T-helper 2 cell (primary cell): ENCODE results near the gene OSM.
A peak's percentile ranks its signal among the peaks of the same experiment; 100 is the strongest.
"Not testable (repeated sequence)": the region's sequence is repeated elsewhere in the genome, so short reads cannot be mapped to it uniquely, and the experiment has no call there.

Experiments used
- DNase-seq, 5 experiments: peaks; one replicate each; pipeline versions ENCODE4 v3.0.0 to v3.0.0-alpha.2; 2012 to 2022

OSM gene

GRCh38 chr22:30244066-30244465 lies 22.6 kb downstream of the OSM start:
- no peak for DNase-seq

- peak in 1 of 5 experiments; percentile 74 for DNase-seq
These were observed 23.0 kb downstream of the OSM start for GRCh38 chr22:30243661-30244060.

- no peak for DNase-seq
These were observed 24.9 kb downstream of the OSM start for GRCh38 chr22:30241576-30242371.

GRCh38 chr22:30240541-30241417 lies 25.9 kb downstream of the OSM start:
- DNase-seq = no peak

- no peak for DNase-seq
These were observed 26.9 kb downstream of the OSM start for GRCh38 chr22:30239488-30240405.

- DNase-seq = no peak
These were observed 27.8 kb downstream of the OSM start for GRCh38 chr22:30238661-30239487.

GRCh38 chr22:30238136-30238535 lies 28.5 kb downstream of the OSM start:
- DNase-seq = no peak

GRCh38 chr22:30236875-30237274 lies 29.8 kb downstream of the OSM start:
- DNase-seq = no peak

GRCh38 chr22:30235687-30236170 lies 30.9 kb downstream of the OSM start:
- DNase-seq = no peak

GRCh38 chr22:30234786-30235470 lies 31.7 kb downstream of the OSM start:
- DNase-seq = no peak

- not testable (repeated sequence) for DNase-seq
These were observed 32.3 kb downstream of the OSM start for GRCh38 chr22:30234325-30234724.

GRCh38 chr22:30233582-30233981 lies 33.1 kb downstream of the OSM start:
- DNase-seq = no peak

- no peak for DNase-seq
These were observed 33.9 kb downstream of the OSM start for GRCh38 chr22:30232716-30233218.

GRCh38 chr22:30230787-30231461 lies 35.7 kb downstream of the OSM start:
- no peak for DNase-seq

GRCh38 chr22:30230330-30230729 lies 36.3 kb downstream of the OSM start:
- DNase-seq = no peak

GRCh38 chr22:30228509-30229359 lies 37.9 kb downstream of the OSM start:
- DNase-seq = no peak

- DNase-seq = peak in 1 of 5 experiments; percentile 68
These were observed 39.0 kb downstream of the OSM start for GRCh38 chr22:30227438-30228228.

- no peak for DNase-seq
These were observed 40.3 kb downstream of the OSM start for GRCh38 chr22:30226192-30226832.
